SH-SY5Y (cell line): ENCODE results near the gene COMP.

ENCODE experiments used
- GATA2 ChIP-seq: IDR thresholded peaks from 2 replicates; pipeline ENCODE4 v1.6.1; 2011; ENCODE audit warnings: mild to moderate bottlenecking, low read depth, low read length
- GATA3 ChIP-seq: IDR thresholded peaks from 2 replicates; pipeline ENCODE4 v1.6.1; 2011; ENCODE audit warnings: low read depth, mild to moderate bottlenecking, low read length, moderate library complexity

COMP gene

GRCh38 chr19:18793144-18794028 is 2.3 kb upstream of the COMP start:
- TF ChIP-seq GATA2: no peak
- TF ChIP-seq GATA3: no peak

- TF ChIP-seq GATA2: no peak
- TF ChIP-seq GATA3: no peak
Measured at GRCh38 chr19:18792661-18793060, 1.6 kb upstream of the COMP start.

DNA sequence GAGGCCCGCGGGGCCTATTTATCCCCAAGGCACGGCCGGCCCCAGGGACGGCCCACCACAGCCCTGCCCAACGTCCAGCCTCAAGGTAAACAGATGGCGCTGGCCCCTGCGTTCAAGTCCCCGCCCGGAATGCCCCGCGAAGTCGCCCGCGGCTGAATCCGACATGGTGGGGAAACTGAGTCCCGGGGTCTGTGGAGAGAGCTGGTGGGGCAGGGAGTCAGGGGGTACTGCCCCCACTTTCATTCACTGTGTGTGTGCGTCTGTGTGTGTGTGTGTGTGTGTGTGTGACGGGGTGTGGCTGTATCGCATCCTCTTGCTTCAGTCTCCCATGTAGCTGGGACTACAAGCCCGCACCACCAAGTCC is 192 bp upstream of the COMP start:
- TF ChIP-seq GATA2: no peak
- no peak for TF ChIP-seq GATA3

- no peak for TF ChIP-seq GATA2
Measured at GRCh38 chr19:18789883-18790565, 1.1 kb downstream of the COMP start.

DNA sequence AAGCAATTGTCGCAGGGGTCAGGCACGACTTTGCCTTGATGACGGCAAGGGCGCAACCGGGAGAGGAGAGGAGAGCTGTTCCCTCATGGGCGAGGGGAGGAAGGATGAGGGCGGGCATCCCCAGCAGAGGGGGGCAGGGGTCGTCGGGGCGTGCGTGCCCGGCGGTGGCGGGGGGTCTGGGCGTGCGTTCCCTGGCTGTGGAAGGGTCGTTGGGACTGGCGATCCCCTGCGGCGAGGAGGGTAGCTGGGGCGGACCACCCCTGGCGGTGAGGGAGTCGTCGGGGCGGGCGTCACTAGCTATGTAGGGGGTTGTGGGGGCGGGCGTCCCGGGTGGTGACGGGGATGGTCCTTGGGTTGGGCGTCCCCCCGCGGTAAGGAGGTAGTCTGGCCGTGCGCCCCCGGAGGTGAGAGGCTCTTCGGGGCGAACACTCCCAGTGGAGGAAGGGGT is 1.7 kb downstream of the COMP start:
- TF ChIP-seq GATA2 (no peak), GATA3 (no peak)

GRCh38 chr19:18788529-18789421 is 2.3 kb downstream of the COMP start:
- no peak for TF ChIP-seq GATA2
- no peak for TF ChIP-seq GATA3

DNA sequence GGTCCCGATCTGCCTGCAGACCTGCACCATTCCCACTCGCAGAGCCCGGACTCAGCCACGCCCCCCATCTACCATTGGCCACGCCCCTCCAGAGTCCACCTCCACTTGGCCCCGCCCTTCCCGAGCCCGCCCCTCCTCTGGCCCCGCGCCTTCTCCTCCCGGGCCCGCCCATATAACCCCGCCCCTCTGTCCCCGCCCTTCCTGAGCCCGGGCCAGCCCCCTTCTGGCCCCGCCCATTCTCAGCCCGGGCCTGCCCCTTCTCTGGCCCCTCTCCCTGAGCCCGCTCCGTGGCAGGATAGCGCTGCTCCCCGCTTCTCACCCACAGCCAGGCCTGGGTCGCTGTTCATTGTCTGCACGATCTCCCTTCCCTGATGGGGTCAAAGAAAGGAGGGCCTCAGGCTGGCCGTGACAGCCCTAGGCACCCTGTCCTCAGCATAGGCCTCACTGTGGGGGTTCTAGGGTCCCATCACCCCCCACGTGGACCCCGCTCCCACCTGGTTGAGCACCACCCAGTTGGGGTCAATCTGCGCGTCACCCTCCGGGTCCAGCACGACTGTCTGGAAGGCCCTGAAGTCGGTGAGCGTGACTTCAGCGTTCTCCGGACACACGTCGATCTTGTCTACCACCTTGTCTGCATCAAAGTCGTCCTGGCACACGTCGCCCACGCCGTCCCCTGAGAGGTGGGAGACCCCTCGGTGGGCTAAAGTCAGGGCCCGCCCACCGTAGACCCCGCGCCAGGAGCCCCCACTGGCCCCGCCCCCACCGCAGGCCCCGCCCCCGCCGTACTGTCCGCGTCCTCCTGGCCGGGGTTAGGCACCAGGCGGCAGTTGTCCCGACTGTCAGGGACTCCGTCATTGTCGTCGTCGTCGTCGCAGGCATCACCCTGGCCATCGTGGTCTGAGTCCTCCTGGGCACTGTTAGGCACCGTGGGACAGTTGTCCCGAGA is 5.7 kb downstream of the COMP start:
- TF ChIP-seq GATA3 (no peak), GATA2 (no peak)

- TF ChIP-seq GATA3 (no peak), GATA2 (no peak)
Measured at GRCh38 chr19:18784786-18785120, 6.4 kb downstream of the COMP start.

DNA sequence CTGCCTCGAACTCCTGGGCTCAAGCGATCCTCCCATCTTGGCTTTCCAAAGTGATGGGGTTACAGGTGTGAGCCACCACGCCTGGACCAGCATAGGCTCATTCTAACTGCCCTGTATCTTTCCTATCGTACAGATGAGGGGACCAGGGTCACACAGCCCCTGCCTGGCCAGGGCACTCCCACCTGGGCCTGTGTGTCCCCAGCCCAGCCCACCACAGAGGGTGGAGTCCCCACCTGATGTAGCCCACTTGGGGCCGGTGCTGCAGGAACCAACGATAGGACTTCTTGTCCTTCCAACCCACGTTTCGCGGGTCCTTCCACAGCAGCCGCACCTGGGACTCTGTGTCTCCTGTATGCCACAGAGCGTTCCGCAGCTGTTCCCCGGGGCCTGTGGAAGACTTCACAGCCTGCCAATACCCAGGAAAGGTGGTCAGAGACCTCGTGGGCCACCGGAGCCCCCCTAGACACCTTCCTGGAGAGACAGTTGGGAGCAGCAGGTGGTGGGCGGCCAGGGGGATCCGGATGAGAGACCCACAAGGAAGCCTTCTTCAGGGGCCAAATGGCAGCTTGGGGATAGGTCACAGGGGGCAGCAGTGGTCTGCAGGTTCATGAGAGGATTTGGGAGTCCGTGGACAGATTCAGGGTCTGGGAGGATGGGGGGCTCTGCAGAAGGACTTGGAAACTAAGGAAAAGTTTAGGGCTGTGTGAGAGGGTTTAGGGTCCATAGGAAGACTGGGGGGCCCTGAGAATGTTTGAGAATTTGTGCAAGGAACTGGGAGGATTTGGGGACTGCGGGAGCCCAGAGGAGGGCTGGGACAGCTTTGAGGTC is 6.9 kb downstream of the COMP start:
- TF ChIP-seq GATA2 (no peak), GATA3 (no peak)

DNA sequence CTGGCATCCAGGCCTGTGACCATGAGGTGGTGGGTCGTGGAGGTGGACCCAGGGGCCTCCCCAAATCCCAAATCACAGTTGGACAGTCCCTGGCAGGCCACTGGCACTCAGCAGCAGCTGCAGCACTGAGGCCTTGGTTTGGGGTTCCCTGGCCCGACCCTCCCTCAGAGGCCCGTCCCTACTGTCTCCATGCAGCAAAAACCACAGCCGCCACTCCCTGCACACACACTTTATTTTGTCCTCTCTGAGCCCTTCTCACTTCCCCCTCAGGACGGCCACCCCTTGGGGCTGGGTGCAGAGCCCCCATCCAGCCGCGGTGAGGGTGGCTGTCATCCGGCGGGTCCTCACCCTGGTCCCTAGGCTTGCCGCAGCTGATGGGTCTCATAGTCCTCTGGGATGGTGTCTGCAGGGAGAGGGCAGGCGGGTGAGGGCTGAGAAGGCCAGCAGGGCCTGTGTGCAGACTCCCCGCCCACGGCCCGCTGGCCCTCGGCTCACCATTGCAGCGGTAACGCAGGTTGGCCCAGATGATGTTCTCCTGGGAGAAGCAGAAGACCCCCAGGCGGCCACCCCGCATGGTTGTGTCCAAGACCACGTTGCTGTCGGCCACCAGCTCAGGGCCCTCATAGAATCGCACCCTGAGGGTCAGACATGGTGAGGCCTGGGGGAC is 8.4 kb downstream of the COMP start:
- no peak for TF ChIP-seq GATA2
- TF ChIP-seq GATA3: no peak

DNA sequence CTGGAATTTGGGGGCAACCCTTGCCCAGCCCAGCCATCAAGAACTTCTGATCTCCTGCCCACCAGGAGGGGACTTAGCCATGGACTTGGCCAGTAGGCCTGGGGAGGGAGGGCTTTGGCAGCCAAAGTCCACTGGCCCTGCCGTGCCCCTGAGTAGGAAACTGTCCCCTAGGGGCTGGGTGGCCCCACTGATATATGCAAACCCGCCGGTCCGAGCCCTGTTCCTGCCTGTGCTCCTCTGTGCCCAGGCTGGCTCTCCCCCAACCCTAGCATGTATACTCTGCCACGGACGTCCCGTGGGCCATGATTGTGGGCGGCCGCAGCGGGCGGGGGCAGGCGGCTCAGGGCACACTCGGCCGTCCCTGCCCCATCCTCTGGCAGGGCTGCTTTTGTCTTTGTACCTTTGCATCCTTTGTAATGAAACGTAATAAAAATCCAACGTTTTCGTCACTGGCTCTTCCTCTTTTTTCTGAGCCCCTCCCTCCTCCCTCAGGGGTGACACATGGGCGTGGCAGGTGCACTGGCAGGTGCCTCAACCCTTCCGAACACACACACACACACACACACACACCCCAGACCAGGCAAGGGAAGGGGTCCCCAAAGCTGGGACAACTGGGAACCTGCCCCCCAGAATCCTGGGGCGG is 9.1 kb downstream of the COMP start:
- TF ChIP-seq GATA3: no peak
- no peak for TF ChIP-seq GATA2
